HG03025 (cell line): ENCODE results near the gene TMEM235.

Experiments used
- ATAC-seq: cut with Tn5 transposase; IDR thresholded peaks from one replicate; pipeline ENCODE4 v1.9.1; 2021; ENCODE audit warnings: mild to moderate bottlenecking, moderate library complexity; ENCODE audit not compliant: unreplicated experiment, low FRiP score

Gene TMEM235

GRCh38 chr17:78230996-78231935, at the start of gene TMEM235:
TMEM235 (plus strand) TSS chr17:78231631; CDS start chr17:78232024, 393 bp downstream.
- ATAC-seq: no peak

- ATAC-seq: no peak
Observed at GRCh38 chr17:78182504-78182903, 48.9 kb upstream of the TMEM235 start.

GRCh38 chr17:78183916-78184315, 47.5 kb upstream of the TMEM235 start:
- ATAC-seq: no peak

GRCh38 chr17:78184351-78184750, 47.1 kb upstream of the TMEM235 start:
- no peak for ATAC-seq

GRCh38 chr17:78184868-78185267, 46.6 kb upstream of the TMEM235 start:
- no peak for ATAC-seq

- ATAC-seq: no peak
Observed at GRCh38 chr17:78185981-78186691, 45.3 kb upstream of the TMEM235 start.

GRCh38 chr17:78186692-78187595, 44.5 kb upstream of the TMEM235 start, which contains the start of the genes AFMID and TK1:
AFMID (plus strand) TSS chr17:78187362; CDS start chr17:78187371, 9 bp downstream.
TK1 (minus strand) TSS chr17:78187052; CDS start chr17:78186994, 58 bp downstream.
- ATAC-seq: peak; percentile 81

- no peak for ATAC-seq
Observed at GRCh38 chr17:78196716-78197115, 34.7 kb upstream of the TMEM235 start.

GRCh38 chr17:78197147-78197832, 34.1 kb upstream of the TMEM235 start:
- ATAC-seq: no peak

GRCh38 chr17:78200451-78200850, 31.0 kb upstream of the TMEM235 start:
- ATAC-seq: no peak

GRCh38 chr17:78202666-78203065, 28.8 kb upstream of the TMEM235 start:
- ATAC-seq: no peak

GRCh38 chr17:78204387-78205123, 26.9 kb upstream of the TMEM235 start:
- no peak for ATAC-seq

GRCh38 chr17:78205124-78205775, 26.2 kb upstream of the TMEM235 start:
- ATAC-seq: no peak

GRCh38 chr17:78206298-78206697, 25.1 kb upstream of the TMEM235 start:
- no peak for ATAC-seq

- ATAC-seq: no peak
Observed at GRCh38 chr17:78208486-78208885, 22.9 kb upstream of the TMEM235 start.

- no peak for ATAC-seq
Observed at GRCh38 chr17:78210111-78210510, 21.3 kb upstream of the TMEM235 start.

- no peak for ATAC-seq
Observed at GRCh38 chr17:78211032-78211431, 20.4 kb upstream of the TMEM235 start.

- no peak for ATAC-seq
Observed at GRCh38 chr17:78214016-78214705, 17.3 kb upstream of the TMEM235 start, which contains the start of gene BIRC5. BIRC5 (plus strand) TSS chr17:78214253; CDS start chr17:78214317, 64 bp downstream.
